B cell (primary cell): ENCODE results near the gene SHISAL2A. TPM values are rescaled to one million over a fixed set of nuclear protein-coding genes. Genes with fewer than 3 reads are reported as not detected.
A peak's percentile ranks its signal among the peaks of the same experiment; 100 is the strongest.

ENCODE experiments used
- ATAC-seq: fragments of 200-7000 bp; cut with Tn5 transposase; one replicate; pipeline ENCODE4 v1.10.0; 2021; ENCODE audit warnings: low read depth, mild to moderate bottlenecking, moderate number of reproducible peaks, moderate library complexity
- CTCF ChIA-PET: fragments of 350-600 bp; sonication (Branson Sonifier 250); formaldehyde crosslinking; loops from one replicate; lab custom pipeline; 2021; ENCODE audit warnings: antibody characterized with exemption, inconsistent platforms; lab: Charles Lee
- POLR2A ChIA-PET: fragments of 350-600 bp; sonication (Branson Sonifier 250); formaldehyde crosslinking; loops from one replicate; lab custom pipeline; 2021; ENCODE audit warnings: antibody characterized with exemption; lab: Charles Lee
- DNase-seq: peaks from one replicate; pipeline ENCODE4 v3.0.0; 2013
- H2AFZ ChIP-seq: 2 replicates; pipeline ENCODE4 v1.6.1; 2012; ENCODE audit warnings: mild to moderate bottlenecking, low read depth, low read length; ENCODE audit not compliant: insufficient read depth, poor library complexity, severe bottlenecking
- H3K27ac ChIP-seq, 2 donors: 1 replicate in 1 of 2; 2 replicates in 1 of 2; pipeline ENCODE4 v1.5.1; 2012 to 2013; ENCODE audit warnings: low read length in 2 of 2, mild to moderate bottlenecking in 2 of 2, moderate library complexity in 1 of 2
- H3K27me3 ChIP-seq, 4 experiments: fragments of 200-600 bp in 1 of 4; sonication (generic) in 1 of 4; replicated peaks in 1 of 4; 1 replicate in 2 of 4; 2 replicates in 2 of 4; pipeline versions ENCODE4 v1.6.1 to v1.7.0; 2013 to 2016; ENCODE audit warnings: low read length in 3 of 4, mild to moderate bottlenecking in 2 of 4, mixed read lengths in 1 of 4, moderate library complexity in 1 of 4; ENCODE audit not compliant: insufficient read depth in 4 of 4, control insufficient read depth in 3 of 4; ENCODE audit errors: control extremely low read depth in 1 of 4
- H3K36me3 ChIP-seq, 2 experiments: replicated peaks in 1 of 2; 1 replicate in 1 of 2; 2 replicates in 1 of 2; pipeline versions ENCODE4 v1.6.1 to v1.7.1; 2013; ENCODE audit warnings: low read length in 1 of 2; ENCODE audit not compliant: insufficient read depth in 2 of 2, control insufficient read depth in 1 of 2; ENCODE audit errors: control extremely low read depth in 1 of 2, extremely low read depth in 1 of 2
- H3K4me1 ChIP-seq, 2 donors: fragments of 200-600 bp in 1 of 2; sonication (generic) in 1 of 2; 1 replicate in 1 of 2; 2 replicates in 1 of 2; pipeline versions ENCODE4 v1.5.1 to v1.6.1; 2013 to 2017; ENCODE audit warnings: low read length in 2 of 2; ENCODE audit not compliant: control insufficient read depth in 2 of 2, insufficient read depth in 2 of 2
- H3K4me2 ChIP-seq: replicated peaks from 2 replicates; pipeline ENCODE3; 2012; ENCODE audit warnings: mild to moderate bottlenecking, low read depth, low read length; ENCODE audit not compliant: poor library complexity, severe bottlenecking
- H3K4me3 ChIP-seq, 5 experiments: fragments of 200-600 bp in 1 of 5; sonication (generic) in 1 of 5; 1 replicate in 3 of 5; 2 replicates in 2 of 5; pipeline versions ENCODE4 v1.5.1 to v1.7.0; 2011 to 2016; ENCODE audit warnings: low read length in 4 of 5, mild to moderate bottlenecking in 4 of 5, low read depth in 2 of 5, control low read depth in 1 of 5, moderate library complexity in 1 of 5; ENCODE audit not compliant: insufficient read depth in 1 of 5; ENCODE audit errors: control extremely low read depth in 1 of 5, extremely low read depth in 1 of 5
- H3K79me2 ChIP-seq: fragments of 200-600 bp; sonication (generic); one replicate; pipeline ENCODE4 v1.6.0; 2016; ENCODE audit warnings: low read length; ENCODE audit not compliant: control insufficient read depth, insufficient read depth
- H3K9ac ChIP-seq: fragments of 200-600 bp; sonication (generic); 2 replicates; pipeline ENCODE4 v1.6.1; 2017; ENCODE audit warnings: mild to moderate bottlenecking, low read length, moderate library complexity
- H3K9me3 ChIP-seq, 3 donors: one replicate each; pipeline versions ENCODE4 v1.6.1 to v1.7.1; 2013; ENCODE audit warnings: low read length in 2 of 3; ENCODE audit not compliant: control insufficient read depth in 2 of 3, insufficient read depth in 1 of 3; ENCODE audit errors: control extremely low read depth in 1 of 3
- H4K20me1 ChIP-seq: 2 replicates; pipeline ENCODE4 v1.6.0; 2012; ENCODE audit warnings: mild to moderate bottlenecking, low read length; ENCODE audit not compliant: insufficient read depth, control insufficient read depth, poor library complexity, severe bottlenecking
- H3K27ac Mint-ChIP-seq: one replicate; pipeline ENCODE4 v1.8.0; 2021; ENCODE audit warnings: mixed read lengths
- H3K27me3 Mint-ChIP-seq: one replicate; pipeline ENCODE4 v1.8.0; 2021; ENCODE audit warnings: mixed read lengths
- H3K4me1 Mint-ChIP-seq: one replicate; pipeline ENCODE4 v1.8.0; 2021; ENCODE audit warnings: mixed read lengths
- H3K4me3 Mint-ChIP-seq: one replicate; pipeline ENCODE4 v1.8.0; 2021; ENCODE audit warnings: mixed read lengths
- H3K9me3 Mint-ChIP-seq: one replicate; pipeline ENCODE4 v1.8.0; 2022; ENCODE audit warnings: mixed read lengths; ENCODE audit not compliant: insufficient read depth
- CTCF ChIP-seq: fragments of 200-600 bp; IDR thresholded peaks from one replicate; pipeline ENCODE4 v1.8.0; 2022; ENCODE audit warnings: antibody characterized with exemption, mild to moderate bottlenecking
- EZH2 ChIP-seq: IDR thresholded peaks from 2 replicates; pipeline ENCODE4 v1.6.1; 2012; ENCODE audit warnings: borderline replicate concordance, low read depth, mild to moderate bottlenecking, moderate library complexity, low read length; ENCODE audit not compliant: insufficient read depth, poor library complexity, severe bottlenecking
- WGBS: methylation state at CpG from one replicate; pipeline ENCODE4 v1.1.5; 2013; ENCODE audit warnings: missing lambda C conversion rate; ENCODE audit not compliant: insufficient coverage; 5-methylcytosine and 5-hydroxymethylcytosine counted together
- intact Hi-C: fragments of 100-400 bp; cut with micrococcal nuclease; formaldehyde crosslinking; loops from one replicate; pipeline ENCODE4 v1.10.0; 2022
- polyA plus RNA-seq: library from polyadenylated mRNA; depleted of rRNA; stranded (reverse); fragments of >200 nt; gene quantifications from 2 replicates; pipeline ENCODE4 v1.2.3, GENCODE V29; 2012
- total RNA-seq, 2 donors: library from RNA; stranded (reverse); fragments of 120-200 nt in 1 of 2; gene quantifications; 1 replicate in 1 of 2; 2 replicates in 1 of 2; pipeline versions ENCODE4 v1.2.3 to v1.2.4, GENCODE V29; 2013 to 2022

Gene SHISAL2A
- total and polyA plus RNA-seq, 2 donors (not counting 1 experiment from before 2014, with no cell fraction given), result 63.3 to 91.0 TPM

- H3K79me2 ChIP-seq, result peaks cover 93% of the 10 kb centered on the region
- H2AFZ ChIP-seq, result no peak overlapping the region
- Mint-ChIP-seq H3K4me1 (peaks cover 58% of the 10 kb centered on the region), H3K27me3 (no peaks in the 10 kb centered on the region), H3K4me3 (peak overlapping the region; percentile 64), H3K9me3 (no peaks in the 10 kb centered on the region), H3K27ac (peak overlapping the region; percentile 88)
- no peak for TF ChIP-seq EZH2
- TF ChIP-seq CTCF, result no peak
- ATAC-seq (no peak), DNase-seq (no peak)
- H3K9ac ChIP-seq, result no peak overlapping the region
- POLR2A ChIA-PET, result interaction anchor here (0.6 to 0.7 kb wide), 2 partner anchors 77 to 94 kb away, joined by 4 read pairs; no protein-coding TSS in a partner anchor
- H3K9me3 ChIP-seq, result no peaks in the 10 kb centered on the region
- H3K36me3 ChIP-seq, result peaks cover 0 to 1% of the 10 kb centered on the region in 2 experiments
- peaks cover 49 to 58% of the 10 kb centered on the region in 2 donors for H3K4me1 ChIP-seq
- no peak overlapping the region for H3K4me2 ChIP-seq
- no peak overlapping the region for H3K27ac ChIP-seq
- CTCF ChIA-PET, result interaction anchor here (0.7 to 1.1 kb wide), 2 partner anchors 18 to 29 kb away, joined by 3 to 4 read pairs; no protein-coding TSS in a partner anchor
- H4K20me1 ChIP-seq, result no peaks in the 10 kb centered on the region
- intact Hi-C loops, result no loop called here
- WGBS, result 81% methylated on average over 4 of the region's 8 CpGs
- no peak overlapping the region for H3K4me3 ChIP-seq
- no peaks in the 10 kb centered on the region for H3K27me3 ChIP-seq
Measured at GRCh38 chr1:52628614-52629324, 4.2 kb upstream of the SHISAL2A start.

- peaks cover 62% of the 10 kb centered on the region for H3K4me1 Mint-ChIP-seq
- peak overlapping the region; percentile 88 for H3K27ac Mint-ChIP-seq
- Histone ChIP-seq H3K9me3 (no peaks in the 10 kb centered on the region), H3K27me3 (no peaks in the 10 kb centered on the region), H3K9ac (no peak overlapping the region), H3K4me3 (no peak overlapping the region), H3K4me1 (peaks cover 54 to 63% of the 10 kb centered on the region in 2 donors), H4K20me1 (no peaks in the 10 kb centered on the region), H3K36me3 (peaks cover 0 to 1% of the 10 kb centered on the region in 2 experiments), H3K27ac (no peak overlapping the region), H3K4me2 (no peak overlapping the region), H3K79me2 (peaks cover 93% of the 10 kb centered on the region), H2AFZ (no peak overlapping the region)
- H3K4me3 Mint-ChIP-seq, result peak overlapping the region; percentile 64
- 85% methylated on average over 7 of the region's 7 CpGs for WGBS
- H3K9me3 Mint-ChIP-seq, result no peaks in the 10 kb centered on the region
- no peaks in the 10 kb centered on the region for H3K27me3 Mint-ChIP-seq
- no peak for TF ChIP-seq CTCF
- no peak for TF ChIP-seq EZH2
- CTCF ChIA-PET, result interaction anchor here (1.1 kb wide), 1 partner anchor 30 kb away, joined by 3 read pairs; no protein-coding TSS in a partner anchor
- intact Hi-C loops, result no loop called here
- no peak for ATAC-seq
- POLR2A ChIA-PET, result interaction anchor here (0.6 kb wide), 1 partner anchor 78 kb away, joined by 4 read pairs; no protein-coding TSS in a partner anchor
- DNase-seq, result no peak
Measured at GRCh38 chr1:52629325-52629643, 3.7 kb upstream of the SHISAL2A start.
